Adrenal gland (tissue), 5 donors: ENCODE data around the gene ABCC4.

Experiments
- POLR2A ChIP-seq, 2 donors: fragments of 450-650 bp; IDR thresholded peaks; one replicate each; pipeline ENCODE4 v1.6.1; 2017; ENCODE audit warnings: antibody characterized with exemption in 2 of 2, mild to moderate bottlenecking in 2 of 2, moderate library complexity in 1 of 2
- TF ChIP-seq, protein P1 (sequence below), 6 experiments: fragments of 450-650 bp in 4 of 6; fragments of 200-600 bp in 2 of 6; sonication (generic) in 1 of 6; IDR thresholded peaks; 1 replicate in 5 of 6; 2 replicates in 1 of 6; pipeline versions ENCODE4 v1.5.1 to v1.8.0; 2016 to 2021; ENCODE audit warnings: antibody characterized with exemption in 6 of 6, mild to moderate bottlenecking in 2 of 6, moderate library complexity in 1 of 6
- donor health status: DM: no; HTN: no; CAD: no.

DNA sequence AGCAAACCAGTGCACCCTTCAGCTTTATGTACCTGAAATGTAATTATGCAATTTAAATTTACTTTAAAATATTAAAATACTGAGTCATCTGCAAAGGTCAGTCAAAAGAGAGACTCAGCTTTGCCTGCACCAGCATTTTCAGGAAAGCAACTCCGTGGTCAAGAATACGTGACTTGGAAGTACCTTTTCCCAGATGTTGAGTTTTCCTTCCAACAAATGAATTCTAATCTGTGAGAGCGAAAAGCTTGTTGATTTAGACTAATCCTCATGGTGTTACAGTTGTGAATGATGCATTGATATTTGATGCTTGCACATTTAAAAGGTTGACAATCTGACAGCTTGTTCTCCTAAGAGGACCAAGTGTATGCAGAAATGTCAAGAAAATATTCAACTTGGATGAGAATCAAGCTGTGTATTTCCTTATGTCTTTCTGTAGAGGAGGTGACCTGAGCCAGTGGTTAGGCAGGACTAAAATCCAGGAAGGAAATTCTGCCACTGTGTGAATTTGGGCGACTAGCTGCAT lies 270.4 kb downstream of the ABCC4 start:
- TF ChIP-seq, protein P1, sequence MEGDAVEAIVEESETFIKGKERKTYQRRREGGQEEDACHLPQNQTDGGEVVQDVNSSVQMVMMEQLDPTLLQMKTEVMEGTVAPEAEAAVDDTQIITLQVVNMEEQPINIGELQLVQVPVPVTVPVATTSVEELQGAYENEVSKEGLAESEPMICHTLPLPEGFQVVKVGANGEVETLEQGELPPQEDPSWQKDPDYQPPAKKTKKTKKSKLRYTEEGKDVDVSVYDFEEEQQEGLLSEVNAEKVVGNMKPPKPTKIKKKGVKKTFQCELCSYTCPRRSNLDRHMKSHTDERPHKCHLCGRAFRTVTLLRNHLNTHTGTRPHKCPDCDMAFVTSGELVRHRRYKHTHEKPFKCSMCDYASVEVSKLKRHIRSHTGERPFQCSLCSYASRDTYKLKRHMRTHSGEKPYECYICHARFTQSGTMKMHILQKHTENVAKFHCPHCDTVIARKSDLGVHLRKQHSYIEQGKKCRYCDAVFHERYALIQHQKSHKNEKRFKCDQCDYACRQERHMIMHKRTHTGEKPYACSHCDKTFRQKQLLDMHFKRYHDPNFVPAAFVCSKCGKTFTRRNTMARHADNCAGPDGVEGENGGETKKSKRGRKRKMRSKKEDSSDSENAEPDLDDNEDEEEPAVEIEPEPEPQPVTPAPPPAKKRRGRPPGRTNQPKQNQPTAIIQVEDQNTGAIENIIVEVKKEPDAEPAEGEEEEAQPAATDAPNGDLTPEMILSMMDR (IDR thresholded peaks at IDR 0.05): no peak
- no peak for TF ChIP-seq POLR2A (IDR thresholded peaks at IDR 0.05)
